A549 (cell line): ENCODE results near the gene SENP6.

Experiments
- MYC ChIP-seq: IDR thresholded peaks from 2 replicates; pipeline ENCODE4 v1.6.1; 2012; ENCODE audit warnings: mild to moderate bottlenecking, inconsistent platforms, low read length, improper control_type of control experiment, borderline replicate concordance
- POLR2A ChIP-seq: IDR thresholded peaks from 2 replicates; pipeline ENCODE4 v1.6.1; 2012; ENCODE audit warnings: mild to moderate bottlenecking, low read length
- REST ChIP-seq: fragments of 200-600 bp; sonication (generic); IDR thresholded peaks from 2 replicates; pipeline ENCODE4 v1.6.1; 2016; ENCODE audit warnings: antibody characterized with exemption, mild to moderate bottlenecking, moderate library complexity
- SMC3 ChIP-seq: fragments of >200 bp; sonication (Bioruptor Twin); formaldehyde crosslinking; IDR thresholded peaks from 3 replicates; pipeline ENCODE4 v1.6.1; 2018; ENCODE audit warnings: inconsistent platforms
- TF ChIP-seq, protein P1 (sequence below): fragments of >200 bp; sonication (Bioruptor Twin); formaldehyde crosslinking; IDR thresholded peaks from 3 replicates; pipeline ENCODE4 v1.5.1; 2016

DNA sequence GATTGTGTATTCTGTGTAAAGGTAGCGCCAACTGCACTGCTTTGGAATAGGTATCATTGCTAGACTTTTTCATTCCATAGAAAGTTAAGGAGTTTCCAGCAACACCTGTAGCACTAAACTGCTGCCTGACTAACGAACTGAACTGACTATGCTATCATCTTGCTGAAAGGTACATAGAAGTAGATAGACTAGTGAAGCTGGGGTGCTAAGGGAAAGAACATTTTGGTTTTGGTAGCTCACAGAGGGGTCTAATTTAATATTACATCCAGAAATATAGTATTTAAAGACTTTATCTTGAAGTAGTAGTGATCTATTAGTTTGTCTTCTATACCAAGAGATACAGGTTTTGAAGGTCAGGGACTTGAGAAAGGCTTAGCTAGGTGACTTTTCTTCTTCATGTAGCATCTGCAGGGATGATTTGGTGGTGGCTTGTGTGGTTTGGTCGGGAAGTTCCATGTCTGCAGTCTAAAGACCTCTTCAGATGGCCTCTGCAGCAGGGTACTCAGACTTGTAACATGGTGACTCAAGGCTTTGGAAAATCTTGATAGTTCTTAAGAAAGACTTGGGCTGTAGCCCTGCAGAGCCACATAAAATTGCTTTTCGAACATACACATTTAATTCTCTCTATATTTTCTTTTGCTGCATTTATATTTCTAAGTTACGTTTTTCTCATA, 10.2 kb downstream of the SENP6 start:
- TF ChIP-seq REST (no peak), POLR2A (no peak), MYC (no peak), SMC3 (no peak)
- TF ChIP-seq, protein P1, sequence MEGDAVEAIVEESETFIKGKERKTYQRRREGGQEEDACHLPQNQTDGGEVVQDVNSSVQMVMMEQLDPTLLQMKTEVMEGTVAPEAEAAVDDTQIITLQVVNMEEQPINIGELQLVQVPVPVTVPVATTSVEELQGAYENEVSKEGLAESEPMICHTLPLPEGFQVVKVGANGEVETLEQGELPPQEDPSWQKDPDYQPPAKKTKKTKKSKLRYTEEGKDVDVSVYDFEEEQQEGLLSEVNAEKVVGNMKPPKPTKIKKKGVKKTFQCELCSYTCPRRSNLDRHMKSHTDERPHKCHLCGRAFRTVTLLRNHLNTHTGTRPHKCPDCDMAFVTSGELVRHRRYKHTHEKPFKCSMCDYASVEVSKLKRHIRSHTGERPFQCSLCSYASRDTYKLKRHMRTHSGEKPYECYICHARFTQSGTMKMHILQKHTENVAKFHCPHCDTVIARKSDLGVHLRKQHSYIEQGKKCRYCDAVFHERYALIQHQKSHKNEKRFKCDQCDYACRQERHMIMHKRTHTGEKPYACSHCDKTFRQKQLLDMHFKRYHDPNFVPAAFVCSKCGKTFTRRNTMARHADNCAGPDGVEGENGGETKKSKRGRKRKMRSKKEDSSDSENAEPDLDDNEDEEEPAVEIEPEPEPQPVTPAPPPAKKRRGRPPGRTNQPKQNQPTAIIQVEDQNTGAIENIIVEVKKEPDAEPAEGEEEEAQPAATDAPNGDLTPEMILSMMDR = no peak
